HG03175 (cell line): ENCODE data around the gene ATP9B.
A peak's percentile ranks its signal among the peaks of the same experiment; 100 is the strongest.

Source experiments
- ATAC-seq: cut with Tn5 transposase; IDR thresholded peaks from one replicate; pipeline ENCODE4 v1.9.1; 2021; ENCODE audit warnings: mild to moderate bottlenecking, moderate library complexity; ENCODE audit not compliant: unreplicated experiment

The ATP9B gene

GRCh38 chr18:79377187-79377891, 308.1 kb downstream of the ATP9B start:
- ATAC-seq = no peak

DNA sequence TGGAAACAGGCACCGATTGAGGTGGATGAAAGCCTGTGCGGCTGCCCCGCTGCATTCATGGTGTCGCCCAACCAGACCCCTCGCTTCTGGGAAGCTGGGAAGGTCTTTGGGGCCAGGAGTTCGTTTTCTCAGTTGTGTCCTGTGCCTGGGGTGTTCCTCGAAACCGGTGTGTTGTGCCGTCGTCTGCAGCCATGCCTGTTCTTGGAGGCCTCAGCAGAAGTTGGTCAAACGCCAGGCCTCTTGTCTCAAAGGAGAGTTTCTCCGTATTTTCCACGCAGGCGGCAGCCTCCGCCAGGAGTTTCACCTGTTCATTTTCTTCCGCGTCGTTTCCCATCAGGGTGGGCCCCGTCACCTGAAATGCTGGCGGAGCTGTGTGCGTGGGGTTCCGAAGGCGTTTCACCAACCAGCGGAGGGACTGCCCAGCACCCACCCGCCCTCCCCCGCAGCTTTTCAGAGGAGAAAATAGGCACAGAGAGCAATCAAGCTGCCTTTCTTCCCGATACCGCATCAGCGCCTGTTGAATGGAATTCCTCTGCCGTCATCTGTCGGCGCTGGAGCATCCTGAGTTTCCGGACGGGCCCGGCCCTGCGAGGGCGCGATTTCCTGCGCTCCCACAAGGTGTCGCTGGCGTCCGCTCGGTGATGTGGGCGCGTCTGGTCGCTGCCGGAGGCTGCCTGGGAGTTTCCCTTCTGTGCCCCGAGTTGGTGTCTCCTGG, 309.5 kb downstream of the ATP9B start:
- peak; percentile 56 for ATAC-seq

- no peak for ATAC-seq
Measured at GRCh38 chr18:79379251-79379905, 310.2 kb downstream of the ATP9B start.

- no peak for ATAC-seq
Measured at GRCh38 chr18:79379931-79380815, 311.0 kb downstream of the ATP9B start.

- no peak for ATAC-seq
Measured at GRCh38 chr18:79380816-79381806, 311.9 kb downstream of the ATP9B start.

GRCh38 chr18:79381811-79382311, 312.7 kb downstream of the ATP9B start:
- ATAC-seq = no peak

- ATAC-seq = no peak
Measured at GRCh38 chr18:79382681-79383387, 313.6 kb downstream of the ATP9B start.

DNA sequence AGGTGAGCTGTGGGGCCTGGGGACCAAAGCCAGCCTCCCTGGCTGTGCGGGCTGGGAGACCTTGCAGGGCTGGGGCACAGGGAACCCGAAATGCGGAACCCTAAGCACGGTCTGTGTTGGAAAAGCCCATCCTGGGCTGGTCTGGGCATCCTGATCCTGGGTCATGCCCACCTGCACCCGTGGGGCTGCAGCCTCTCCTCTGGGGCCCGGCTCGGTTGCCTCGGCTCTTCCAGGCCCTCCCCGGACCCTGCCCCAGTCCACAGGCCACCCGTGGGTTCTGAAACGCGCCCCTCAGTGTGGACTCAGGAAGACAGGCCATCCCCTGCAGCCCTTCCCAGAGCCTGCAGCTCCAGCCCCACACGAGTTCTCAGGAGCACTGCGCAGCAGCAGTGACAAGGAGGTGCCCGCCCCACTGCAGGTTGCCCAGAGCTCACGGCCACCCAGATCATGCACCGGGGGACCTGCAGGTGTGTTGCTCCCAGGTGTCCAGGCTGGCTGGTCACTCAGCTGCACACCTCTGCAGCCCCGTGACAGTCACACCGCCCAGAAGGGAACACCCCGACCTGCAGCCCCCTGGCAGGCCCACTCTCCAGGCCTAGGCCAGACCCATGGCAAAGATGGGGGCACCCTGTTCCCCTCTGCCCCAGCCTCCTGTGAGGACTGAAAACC, 314.3 kb downstream of the ATP9B start:
- ATAC-seq = no peak

DNA sequence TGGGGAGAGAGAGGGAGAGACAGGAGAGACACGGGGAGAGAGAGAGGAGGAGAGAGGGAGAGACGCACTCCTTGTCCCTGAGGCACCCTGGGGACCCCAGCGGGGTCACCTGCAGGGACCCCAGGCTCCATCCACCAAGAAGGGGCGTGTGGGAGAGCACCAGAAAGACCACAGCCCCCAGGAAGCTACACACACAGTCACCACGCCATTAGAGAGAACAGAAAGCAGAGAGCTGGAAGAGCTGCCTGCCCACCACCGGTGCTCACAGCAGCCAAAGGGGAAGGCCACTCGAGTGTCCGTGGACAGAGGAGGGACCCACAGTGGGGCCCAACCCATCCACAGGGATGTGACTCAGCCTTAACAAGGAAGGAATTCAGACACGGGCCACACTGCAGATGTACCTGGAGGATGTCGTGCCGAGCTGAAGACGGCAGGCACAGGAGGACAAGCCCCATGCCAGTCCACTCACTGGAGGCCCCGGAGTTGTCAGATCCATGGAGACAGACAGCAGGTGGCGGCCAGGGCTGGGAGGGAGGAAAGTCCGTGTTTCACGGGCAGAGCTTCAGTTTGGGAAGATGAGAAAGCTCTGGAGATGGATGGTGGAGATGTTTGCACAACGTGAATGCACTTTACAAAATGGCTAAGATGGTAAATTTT, 315.1 kb downstream of the ATP9B start:
- ATAC-seq = no peak

GRCh38 chr18:79384834-79385233, 315.6 kb downstream of the ATP9B start:
- ATAC-seq = no peak

DNA sequence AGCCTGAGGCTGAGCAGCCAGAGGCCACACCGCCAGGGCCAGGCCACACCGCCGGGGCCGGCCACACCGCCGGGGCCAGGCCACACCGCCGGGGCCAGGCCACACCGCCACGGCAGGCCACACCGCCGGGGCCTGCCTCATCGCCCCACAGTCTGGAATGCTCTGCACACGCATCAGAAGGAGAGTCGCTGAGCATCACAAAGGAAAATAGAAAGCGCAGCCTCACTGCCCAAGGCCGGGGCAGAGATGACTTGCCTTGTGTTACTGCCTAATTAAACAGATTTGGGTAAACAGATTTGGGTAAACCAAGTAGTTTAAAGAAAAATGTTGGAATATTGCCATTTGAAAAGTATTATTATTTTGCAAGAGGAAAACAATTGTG, 316.1 kb downstream of the ATP9B start:
- ATAC-seq = no peak

DNA sequence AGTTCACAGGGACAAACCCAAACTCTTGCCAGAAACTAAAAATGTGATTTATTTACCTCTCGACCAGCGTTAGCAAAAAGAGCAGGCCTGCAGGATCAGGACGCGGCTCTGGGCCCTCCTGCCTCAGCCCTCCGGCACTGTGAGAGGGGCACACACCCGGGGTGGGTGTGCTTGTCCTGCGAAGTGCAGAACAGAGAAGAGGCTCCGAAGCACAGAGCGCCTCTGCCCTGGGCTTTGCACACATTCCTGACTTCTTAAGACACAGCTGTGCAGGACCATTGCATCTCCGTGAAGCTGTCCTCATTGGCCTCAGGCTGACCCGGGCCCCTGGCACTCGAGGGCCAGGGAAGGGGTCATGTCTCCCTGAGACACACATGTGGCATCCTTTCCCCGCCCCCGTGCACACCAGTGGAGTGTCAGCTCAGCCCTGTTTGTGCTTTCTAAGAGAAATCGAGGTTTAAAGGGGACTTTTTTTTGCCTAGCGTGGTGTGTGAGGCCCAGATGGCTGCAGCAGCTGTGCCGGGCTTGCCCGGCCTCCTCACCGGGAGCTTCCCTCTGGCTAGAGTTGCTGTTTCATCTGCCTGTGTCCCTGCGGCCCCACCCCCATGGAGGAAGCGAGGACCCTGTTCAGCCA, 316.6 kb downstream of the ATP9B start:
- ATAC-seq = no peak

DNA sequence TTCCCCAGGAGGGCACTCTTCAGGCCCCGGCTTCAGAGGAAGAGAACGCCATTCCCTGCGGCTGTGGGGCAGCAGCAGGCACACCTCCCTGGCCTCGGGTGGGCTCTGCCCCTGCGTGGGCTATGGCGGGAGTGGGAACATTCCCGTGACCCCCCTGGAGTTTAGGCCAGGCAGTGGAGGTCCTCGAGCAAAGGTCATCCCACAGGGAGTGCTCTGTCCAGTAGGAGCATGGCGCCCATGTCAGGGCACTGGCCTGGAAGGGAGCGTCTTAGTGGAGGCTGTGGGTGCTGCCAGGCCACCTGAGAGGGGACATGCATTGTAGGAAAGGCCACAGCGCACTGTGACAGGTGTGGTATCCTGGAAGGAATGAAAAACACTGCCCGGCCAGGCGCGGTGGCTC, 317.4 kb downstream of the ATP9B start:
- ATAC-seq = no peak

DNA sequence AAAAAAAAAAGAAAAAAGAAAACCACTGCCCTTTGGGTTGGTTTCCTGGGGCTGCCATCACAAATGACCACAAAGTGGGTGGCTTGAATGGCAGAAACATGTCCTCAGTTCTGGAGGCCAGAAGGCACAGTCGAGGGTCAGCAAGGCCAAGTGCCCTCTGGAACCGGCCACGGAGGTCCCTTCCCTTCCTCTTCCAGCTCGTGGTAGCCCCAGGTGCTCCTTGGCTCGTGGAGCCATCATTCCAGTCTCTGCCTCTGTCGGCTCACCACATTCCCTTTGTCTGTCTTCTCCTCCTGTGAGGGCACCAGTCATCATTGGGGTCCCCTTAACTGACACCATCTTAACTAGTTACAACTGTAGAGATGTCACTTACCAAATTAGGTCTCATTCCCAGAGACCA, 318.0 kb downstream of the ATP9B start:
- ATAC-seq = no peak

- no peak for ATAC-seq
Measured at GRCh38 chr18:79387615-79388014, 318.4 kb downstream of the ATP9B start.

DNA sequence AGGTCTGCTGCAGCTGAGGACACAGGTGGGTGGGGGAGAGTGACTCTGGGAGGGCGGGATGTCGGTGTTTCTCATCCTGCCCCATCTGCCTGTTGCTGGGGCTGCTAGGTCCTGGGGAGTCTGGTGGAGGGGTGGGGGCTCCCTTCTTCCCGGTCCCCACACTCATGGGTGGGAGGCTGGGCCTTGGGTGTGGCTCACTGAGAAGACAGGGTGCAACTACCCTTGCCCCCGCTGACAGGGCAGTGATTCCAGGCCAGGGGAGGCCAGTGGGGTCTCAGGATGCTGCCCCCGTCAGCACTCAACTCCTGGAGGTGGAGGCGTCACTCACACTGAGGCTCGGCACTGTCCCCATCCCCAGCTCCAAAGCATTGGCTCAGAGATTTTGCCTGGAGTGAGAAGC, 318.8 kb downstream of the ATP9B start:
- no peak for ATAC-seq

DNA sequence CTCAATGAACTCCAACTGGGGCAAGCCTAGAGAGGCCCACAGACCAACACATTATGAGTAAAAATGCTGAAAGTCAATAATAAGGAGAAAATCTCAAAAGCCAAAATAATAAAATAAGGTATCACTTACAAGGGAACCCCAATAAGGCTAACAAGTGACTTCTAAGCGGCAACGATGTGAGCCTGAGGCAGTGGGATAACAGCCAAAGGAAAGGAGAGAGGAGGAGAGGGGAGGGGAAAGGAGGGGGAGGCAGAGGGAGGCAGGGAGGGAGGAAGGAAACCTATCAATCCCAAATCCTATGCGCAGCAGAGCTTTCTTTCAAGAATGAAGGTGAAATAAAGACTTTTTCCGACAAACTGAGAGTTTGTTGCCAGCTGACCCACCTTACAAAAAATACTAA, 320.5 kb downstream of the ATP9B start:
- ATAC-seq = no peak

DNA sequence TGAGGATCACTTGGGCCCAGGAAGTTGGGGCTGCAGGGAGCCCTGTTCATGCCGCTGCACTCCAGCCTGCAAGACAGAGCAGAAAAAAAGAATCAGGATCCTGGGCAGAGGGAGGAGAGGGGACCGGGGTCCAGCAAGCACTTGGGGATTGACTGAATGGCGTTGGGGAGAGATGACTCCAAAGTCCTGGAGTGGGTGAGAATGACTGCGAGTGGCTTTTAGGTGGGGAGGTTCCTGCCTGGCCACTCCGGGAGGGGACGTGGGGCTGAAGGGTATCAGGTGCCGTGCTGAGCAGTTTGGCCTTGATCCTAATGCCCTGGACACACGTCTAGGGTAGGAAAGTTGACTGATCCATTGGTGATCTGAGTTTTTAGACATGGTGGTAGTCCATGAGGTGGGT, 323.0 kb downstream of the ATP9B start:
- ATAC-seq = no peak
